Occipital lobe (tissue), 2 donors: ENCODE measurements around the gene QRICH1. TPM values are rescaled to one million over a fixed set of nuclear protein-coding genes. Genes with fewer than 3 reads are reported as not detected.

ENCODE experiments used
- DNase-seq: peaks from one replicate; lab custom pipeline; 2025; lab: John Stamatoyannopoulos, UW
- total RNA-seq: library from RNA; depleted of rRNA; stranded (reverse); fragments of >200 nt; gene quantifications from one replicate; pipeline ENCODE4 v1.2.3, GENCODE V29; 2014

Gene QRICH1, protein sequence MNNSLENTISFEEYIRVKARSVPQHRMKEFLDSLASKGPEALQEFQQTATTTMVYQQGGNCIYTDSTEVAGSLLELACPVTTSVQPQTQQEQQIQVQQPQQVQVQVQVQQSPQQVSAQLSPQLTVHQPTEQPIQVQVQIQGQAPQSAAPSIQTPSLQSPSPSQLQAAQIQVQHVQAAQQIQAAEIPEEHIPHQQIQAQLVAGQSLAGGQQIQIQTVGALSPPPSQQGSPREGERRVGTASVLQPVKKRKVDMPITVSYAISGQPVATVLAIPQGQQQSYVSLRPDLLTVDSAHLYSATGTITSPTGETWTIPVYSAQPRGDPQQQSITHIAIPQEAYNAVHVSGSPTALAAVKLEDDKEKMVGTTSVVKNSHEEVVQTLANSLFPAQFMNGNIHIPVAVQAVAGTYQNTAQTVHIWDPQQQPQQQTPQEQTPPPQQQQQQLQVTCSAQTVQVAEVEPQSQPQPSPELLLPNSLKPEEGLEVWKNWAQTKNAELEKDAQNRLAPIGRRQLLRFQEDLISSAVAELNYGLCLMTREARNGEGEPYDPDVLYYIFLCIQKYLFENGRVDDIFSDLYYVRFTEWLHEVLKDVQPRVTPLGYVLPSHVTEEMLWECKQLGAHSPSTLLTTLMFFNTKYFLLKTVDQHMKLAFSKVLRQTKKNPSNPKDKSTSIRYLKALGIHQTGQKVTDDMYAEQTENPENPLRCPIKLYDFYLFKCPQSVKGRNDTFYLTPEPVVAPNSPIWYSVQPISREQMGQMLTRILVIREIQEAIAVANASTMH
- 113 TPM for total RNA-seq

DNA sequence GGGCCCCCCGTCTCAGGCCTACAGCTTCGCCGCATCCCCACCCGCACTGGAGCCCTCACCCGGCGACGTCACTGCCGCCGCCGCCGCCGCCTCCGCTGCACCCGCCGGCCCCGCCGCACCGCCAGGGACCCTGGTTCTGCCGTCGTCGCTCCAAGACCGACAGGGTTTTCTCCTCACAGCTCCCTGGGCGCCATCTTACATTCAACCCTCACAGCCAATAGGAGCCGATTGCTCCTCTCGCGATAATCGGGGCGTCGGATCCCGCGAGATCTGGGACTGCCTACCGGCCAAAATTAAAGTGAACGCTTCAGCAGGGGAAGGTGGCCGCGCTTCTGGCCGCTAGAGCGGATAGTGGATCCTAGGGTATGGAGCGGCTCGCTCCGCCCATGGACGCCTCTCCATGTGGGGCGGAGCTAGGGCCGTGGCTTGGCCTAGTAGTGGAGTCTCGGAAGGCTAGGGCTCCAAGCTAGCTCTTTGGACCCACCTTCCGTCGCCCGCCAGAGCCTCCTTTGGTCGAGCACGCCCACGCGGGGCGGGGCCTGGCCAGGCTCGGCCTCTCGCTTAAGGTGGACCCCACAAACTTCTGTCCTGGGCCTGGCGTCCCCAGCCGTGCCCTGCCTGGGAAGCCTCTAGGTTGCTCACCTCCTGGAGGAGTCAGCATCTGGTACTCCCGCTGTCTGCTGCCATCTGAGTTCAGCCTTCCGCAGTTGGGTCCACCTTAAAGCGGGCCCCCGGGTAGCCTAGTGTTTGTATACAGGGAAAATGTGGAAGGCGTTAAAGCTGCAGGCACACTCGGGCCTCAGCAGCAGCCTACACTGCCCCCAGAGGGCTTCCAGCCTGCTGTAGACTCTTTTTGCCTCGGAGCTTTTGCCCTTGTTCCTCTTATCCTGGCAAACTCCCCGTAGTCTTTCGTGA, at the start of gene QRICH1:
Gene QRICH1, minus strand, starts transcription at position 219 of the 915 bp plus-strand sequence. CDS start 17,054 bp downstream, outside the sequence.
- DNase-seq, result peak; percentile 95

DNA sequence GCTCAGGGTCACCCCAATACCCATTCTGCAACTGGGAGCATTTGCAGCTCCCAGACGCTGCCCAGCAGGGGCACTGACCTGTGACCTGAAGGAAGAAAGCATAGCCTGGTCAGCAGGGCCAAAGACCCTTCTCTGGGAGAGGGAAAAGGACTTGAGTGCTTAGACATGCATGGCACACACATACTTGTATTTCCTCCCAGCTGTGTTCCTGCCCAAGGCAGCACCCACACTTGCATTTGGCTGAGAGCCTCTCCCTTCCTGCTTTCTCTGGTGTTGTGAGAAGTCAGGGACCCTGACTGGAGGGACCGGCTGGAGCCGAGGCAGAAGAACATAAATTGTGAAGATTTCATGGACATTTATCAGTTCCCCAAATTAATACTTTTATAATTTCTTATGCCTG, 46.2 kb upstream of the QRICH1 start:
- no peak for DNase-seq

DNA sequence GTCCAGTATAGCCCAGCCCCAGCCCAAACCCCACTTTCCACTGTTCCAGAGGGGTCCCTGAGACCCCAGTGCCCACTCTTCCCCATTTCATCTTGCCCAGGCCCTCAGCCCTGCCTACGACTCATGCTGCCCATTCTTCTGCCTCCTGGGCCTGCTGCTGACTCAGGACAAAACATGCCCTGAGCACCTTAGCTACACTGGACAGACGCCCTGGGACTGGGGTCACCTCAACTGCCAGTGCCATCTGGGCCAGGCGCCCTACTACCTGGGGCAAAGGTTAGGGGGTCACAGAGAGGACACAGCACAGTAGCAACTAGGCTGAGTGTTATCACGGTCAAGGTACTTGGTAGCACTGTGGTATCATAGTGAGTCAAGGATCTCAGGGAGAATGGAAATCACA, 41.6 kb upstream of the QRICH1 start:
- DNase-seq, result no peak

DNA sequence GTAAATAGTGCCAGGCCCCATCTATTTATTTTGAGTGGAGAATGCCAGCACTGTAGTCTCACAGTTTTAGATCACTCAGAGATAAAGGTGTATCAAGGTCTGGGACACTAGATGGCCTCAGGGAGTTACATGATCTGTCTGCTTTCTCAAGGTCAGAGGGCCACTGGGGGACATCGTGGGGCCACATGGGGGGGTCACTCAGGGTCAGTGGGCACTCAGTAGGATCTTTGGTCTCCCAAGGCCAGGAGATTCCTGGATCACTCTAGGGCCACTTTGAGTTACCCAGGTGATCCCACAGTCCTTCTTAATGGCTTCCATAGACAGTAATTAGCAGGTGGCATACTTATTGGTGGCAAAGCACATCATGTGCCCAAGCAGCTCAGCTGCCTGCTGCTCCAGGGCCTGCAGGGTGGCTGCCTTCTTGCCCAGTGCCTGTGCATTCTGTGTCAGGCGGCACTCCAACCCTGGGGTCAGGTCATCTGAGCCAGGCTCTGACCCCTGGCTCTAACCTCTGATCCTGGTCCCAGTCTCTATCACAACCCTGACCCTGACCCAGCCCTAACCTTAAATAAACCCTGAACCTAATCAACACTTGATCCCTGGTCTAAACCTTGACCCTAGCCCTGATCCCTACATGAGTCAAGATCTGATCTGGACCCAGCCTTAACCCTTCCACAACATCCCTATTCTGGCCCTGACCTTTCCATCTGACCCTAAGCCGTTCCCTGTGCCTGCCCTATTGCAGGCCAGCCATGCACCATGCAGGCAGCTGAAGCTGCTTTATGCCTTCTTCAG, 40.8 kb upstream of the QRICH1 start:
- DNase-seq, result no peak

DNA sequence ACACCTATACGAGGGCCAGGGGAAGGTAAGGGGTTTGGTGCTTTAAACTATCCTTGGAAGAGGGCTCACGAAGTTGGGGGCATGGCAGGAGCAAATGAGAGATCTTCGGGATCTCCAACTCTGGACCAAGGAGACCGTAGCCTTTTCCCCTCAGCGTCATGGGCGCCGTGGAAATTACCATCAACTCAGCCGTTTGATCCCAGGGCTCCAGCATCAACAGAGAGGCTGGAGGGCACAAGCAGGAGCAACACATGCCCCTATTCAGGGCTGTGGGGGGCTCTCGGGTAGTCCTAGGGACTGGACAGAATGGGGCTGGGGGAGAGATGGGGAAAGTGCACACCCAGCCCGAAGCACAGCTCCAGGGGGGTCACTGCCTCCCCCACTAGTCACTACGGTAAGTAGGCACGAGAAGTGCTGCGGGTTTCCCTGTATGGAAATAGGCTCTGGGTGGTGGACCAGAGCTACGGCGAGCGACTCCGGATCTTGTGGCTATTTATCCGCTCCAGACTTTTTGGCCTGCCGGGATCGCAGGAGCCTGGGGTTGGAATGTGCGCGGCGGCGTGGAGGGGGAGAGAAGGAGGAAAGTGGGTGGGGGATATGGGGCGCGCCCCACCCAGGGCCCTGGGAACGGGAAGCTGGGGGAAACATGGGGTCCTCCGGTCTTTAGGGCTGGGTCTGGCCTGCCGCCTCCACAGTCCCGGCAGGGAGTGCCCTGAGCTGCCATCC, 39.5 kb upstream of the QRICH1 start:
- DNase-seq, result peak; percentile 76

DNA sequence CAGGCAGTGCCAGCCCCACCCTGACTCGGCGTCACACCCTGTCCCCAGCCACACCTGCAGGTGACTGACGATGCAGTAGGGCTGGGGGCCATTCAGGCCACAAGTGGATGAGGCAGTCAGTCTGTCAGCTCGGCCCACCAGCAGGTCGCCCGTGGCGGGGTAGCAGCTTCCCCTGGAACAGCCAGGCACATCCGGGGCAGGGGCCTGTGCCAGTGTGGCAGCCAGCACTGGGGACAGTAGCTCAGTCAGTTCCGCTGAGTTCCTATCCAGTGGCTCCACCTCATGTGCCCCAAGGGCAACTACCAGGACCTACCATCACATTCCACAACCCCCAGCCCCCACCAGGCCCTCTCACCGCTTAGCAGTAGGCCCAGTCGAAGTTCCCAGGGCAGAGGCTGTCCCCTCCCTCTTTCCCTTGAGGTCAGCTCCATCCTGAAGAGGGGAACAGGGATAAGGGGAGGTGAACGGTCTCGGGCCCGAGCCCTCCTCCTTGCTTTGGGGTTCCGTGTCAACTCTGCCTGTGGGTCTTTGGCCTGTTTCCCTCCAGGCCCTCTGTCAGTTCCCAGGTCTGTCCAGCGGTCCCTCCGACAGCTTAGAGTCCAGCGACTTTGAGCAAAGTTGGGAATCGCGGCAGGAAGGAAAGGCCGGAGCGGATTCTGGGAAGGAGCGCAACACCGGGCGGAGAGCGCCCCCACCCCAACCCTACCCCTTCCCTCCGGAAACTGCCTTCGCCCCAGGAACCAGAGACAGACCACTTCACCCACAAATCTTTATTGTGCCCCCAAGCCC, 38.8 kb upstream of the QRICH1 start, which contains the start of gene LAMB2:
Gene LAMB2, minus strand, starts transcription at position 614 of the 789 bp plus-strand sequence. Its CDS starts 183 bp downstream, at position 431.
- DNase-seq, result peak; percentile 34

DNA sequence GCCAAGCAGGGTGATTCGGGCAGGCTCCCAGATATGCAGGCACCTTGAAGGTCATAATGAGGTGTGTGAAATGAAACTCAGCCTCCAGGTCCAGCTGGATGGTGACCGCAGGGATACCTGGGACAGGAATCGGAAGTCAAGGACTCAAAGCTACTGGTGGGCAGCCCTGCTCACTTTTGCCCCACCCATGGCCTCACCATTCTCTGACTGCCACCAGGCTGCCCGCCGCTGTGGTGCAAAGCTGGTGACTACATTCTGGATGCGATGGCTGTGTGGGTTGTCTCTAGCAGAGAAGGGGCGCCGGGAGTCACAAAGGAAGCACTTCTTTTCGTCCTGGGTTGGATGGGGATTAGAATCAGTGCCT, 38.2 kb upstream of the QRICH1 start:
- DNase-seq, result no peak

DNA sequence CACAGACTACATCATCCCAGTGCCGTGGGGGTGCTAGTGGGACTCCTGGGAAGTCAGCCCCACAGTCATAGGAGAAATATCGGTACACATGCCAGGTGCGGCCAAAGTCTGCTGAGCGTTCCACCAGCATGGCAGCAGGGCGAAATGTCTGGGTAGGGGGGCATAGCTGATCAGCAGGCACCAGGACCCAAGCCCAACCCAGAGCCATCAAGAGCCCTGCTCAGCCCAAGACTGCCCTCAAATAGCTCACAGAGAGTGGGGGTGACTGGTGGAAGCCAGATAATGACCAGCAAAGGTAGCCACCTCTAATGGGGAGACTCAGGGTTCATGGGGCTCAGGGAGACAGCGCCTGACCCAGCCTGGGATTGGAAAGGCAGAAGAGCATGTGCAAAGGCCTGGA, 37.7 kb upstream of the QRICH1 start:
- DNase-seq, result no peak

DNA sequence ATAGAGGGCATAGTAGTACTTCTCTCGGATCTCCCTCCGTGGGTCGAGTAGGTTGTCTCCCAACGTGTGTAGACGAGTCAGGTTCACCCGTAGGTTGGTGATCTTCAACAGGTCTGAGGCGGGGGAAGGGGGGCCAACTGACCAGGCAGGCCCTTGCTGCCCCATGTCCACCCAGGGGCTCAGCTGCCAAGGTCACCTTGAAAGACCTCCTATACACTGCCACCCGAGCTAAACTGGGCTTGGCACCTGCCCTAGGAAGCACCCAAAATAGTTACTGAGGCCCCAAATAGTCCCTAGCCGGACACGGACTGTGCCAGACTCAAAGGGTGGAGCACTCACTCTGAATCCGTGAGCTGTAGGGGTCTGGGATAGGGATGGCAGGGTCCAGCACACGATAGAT, 37.2 kb upstream of the QRICH1 start:
- DNase-seq, result no peak

DNA sequence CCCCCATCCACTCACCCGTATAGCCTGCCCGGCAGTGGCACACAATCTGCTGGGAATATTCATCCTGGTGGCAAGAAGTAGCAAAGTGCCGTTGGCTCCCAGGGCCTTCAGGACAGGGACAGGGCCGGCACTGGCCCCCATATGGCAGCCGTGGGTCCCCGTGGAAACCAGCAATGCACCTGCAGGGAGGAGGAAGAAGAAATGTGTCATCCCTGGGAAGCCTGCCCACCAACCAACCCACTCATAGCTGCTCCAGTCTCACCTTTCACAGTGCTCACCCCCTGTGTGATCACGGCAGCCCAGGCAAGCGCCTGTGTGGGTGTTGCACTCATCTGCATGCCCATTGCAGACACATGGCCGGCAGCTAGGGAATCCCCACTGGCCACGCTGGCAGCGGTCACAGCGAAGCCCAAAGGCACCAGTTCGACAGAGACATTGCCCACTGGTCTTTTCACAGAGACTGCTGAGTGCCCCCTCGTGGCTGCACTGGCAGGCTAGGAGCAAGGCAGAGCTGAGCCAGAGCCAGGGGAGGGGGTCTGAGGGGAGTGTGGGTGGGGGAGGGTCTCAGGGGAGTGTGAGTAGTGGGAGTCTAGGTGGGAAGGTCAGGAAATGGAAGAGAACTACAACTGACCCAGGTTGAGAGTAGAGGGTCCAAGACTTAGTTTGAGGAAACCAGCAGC, 31.3 kb upstream of the QRICH1 start:
- peak; percentile 51 for DNase-seq

DNA sequence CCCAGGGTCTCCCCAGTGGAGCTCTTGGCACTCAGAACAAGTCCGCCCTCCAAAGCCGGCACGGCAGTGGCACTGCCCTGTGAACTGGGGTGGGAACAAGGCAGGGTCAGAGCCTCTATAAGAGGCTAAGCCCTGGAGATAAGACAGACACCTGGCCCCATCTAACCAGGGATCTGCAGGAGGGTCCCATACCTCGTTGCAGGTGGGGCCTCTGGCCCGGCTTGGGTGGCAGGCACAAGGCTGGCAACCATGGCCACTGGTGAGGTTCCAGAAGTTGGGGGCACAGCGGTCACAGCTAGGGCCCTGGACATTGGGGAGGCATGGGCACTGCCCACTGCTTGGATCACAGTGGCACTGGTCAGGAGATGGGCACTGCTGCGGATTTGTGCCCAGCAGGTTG, 30.3 kb upstream of the QRICH1 start:
- no peak for DNase-seq

DNA sequence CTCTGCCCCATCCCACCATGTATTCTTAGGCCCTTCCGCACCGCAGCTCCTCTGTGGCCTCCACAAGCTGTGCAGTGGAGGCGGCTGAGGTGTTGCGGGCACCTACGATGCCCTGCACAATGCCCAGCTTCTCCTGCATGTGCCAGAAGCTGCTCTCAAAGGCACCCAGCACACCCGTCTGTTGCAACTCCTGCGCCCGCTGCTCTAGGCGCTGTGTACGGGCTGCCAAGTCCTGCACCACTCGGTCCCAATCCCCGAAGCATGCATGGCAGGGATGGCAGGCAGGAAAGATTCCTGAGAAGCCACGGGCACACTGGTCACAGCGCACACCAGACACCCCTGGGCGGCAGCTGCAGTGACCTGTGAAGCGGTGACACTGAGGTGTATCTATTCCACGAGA, 29.8 kb upstream of the QRICH1 start:
- no peak for DNase-seq

DNA sequence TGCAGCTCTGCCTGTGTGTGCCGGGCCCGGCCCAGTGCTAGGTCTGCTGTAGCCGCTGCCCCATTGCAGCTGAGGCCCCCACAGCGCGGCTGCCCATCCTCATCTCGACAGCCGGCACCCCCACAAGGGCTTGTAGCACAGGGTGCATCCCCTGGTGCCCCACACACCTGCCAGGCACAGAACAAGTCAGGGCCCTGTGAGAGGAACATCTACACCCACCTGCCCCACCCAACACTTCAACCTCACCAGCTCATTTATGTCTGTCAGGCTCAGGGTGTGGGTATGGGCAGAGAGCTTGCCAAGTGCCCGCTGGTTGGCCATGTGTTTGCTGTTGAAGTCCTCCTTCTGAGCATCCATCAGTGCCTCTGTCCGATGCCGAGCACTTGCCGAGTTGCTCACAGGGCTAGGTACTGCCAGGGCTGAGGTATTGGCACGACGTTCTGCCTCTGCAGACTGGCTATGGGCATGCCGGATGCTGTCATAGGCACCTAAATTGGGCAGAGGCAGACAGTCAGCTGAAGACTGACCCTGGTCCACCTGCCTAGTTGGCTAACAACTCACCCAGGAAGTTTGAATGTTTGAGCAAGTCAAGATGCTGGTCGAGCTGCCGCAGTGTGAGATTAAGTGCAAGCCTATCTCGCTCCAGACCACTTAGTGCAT, 29.1 kb upstream of the QRICH1 start:
- DNase-seq, result no peak

DNA sequence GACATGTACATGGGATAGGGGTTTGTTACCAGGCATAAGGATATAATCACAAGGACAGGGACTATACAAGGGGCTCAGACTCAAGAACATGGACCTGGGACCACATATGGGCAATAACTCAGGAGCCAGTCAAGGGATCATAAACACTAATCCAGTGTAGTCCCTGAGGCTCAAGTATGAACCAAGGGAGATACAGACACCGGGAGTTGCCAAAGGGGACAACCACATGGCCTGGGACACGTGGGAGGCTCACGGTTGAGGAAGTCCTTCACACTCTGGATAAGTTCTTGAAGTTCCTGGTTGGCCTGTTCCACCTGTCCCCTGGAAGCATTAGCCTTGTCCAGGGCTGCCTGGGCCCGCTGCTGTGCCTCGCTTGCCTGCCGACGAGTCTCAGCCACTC, 28.6 kb upstream of the QRICH1 start:
- DNase-seq, result no peak

DNA sequence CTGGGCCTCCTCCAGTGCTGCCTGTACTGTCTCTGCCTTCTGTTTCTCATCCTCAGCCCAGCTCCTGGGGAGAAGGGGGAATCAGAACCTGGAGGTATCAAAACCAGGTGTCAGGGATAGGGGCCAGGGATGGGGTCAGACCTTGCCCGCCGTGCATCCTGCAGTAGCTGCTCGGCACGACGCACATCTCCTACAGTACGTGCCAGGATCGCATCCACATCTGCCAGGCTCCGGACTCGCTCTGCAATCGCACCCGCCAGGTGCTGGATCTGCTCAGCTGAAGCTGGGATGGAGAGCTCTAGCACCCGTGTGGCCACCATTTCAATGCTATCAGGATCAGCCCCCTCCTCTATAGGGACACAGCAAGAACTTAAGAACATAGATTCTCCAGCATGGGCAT, 28.2 kb upstream of the QRICH1 start:
- DNase-seq, result no peak

DNA sequence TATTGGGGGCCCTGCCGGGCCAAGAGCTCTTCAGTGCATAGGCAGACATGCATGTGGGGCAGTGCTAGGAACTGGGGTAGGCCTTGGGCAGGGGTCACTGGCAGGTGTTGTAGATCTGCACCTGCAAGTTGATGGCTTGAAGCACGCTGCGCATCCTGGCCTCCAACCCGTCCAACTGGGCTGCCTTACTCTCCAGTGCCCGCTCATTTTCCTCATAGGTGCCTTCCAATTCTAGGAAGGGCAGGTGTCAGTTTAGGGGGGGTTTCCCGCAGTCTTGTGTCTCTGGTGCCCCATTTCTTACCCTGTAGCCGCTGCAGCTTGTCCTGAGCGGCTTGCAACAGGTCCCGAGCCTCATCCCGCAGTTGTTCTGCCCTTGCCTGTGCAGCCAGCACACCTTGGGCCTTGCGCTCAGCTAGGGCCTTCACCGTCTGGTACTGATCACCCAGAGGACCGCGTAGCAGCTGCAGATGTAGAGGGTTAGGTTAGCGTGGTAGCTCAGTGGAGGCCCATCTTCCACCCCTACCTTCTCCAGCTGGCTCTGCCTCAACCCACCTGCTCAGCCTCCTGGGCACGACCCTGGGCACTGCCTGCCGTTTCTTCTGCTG, 27.4 kb upstream of the QRICH1 start:
- DNase-seq, result no peak

DNA sequence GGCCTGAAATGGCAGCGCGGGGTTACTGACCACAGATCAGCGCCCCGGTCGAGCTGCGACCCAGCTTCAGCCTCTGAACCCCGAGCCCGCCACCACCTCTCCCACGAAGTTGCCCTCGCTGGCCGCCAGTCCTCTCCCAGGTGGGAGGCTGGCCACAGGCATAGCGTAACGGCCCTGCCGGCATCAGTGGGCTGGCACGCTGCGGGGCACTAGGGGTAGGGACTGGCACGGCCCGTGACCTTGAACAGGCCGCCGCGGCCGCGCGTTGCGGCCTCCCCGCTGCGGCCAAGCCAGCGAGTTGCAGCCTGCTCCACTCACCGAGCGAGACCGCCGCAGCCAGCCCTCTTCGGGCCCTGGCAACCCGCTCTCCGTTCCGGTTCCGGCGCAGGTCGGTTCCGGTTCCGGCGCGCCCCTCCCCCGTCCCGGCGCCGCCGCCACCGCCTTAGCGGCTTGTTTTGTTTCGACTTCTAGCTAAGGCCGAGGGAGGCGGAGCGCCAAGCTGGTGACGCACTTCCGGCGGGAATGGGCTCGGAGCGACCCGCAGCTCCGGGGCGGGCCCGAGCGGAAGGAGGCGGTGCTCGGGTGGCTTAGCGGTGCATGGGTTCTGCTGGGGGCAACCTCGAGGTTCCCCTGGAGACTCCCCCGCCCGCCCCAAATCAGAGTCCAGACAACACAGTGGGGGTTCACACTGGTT, 26.7 kb upstream of the QRICH1 start, which contains the start of gene USP19:
Gene USP19, minus strand, starts transcription at position 386 of the 694 bp plus-strand sequence. CDS start 1,678 bp downstream, outside the sequence.
- peak; percentile 90 for DNase-seq
